Non-pigmented ciliary epithelial cell (primary cell): ENCODE measurements around the gene GSAP.
"Not testable (repeated sequence)": the region's sequence is repeated elsewhere in the genome, so short reads cannot be mapped to it uniquely, and the experiment has no call there.

Experiments used
- DNase-seq: peaks from one replicate; pipeline ENCODE4 v3.0.0-alpha.2; 2010; ENCODE audit warnings: low read depth

Gene GSAP

GRCh38 chr7:77415823-77416620, at the start of gene GSAP:
GSAP (minus strand) TSS chr7:77416349; CDS start chr7:77416321, 28 bp downstream.
- DNase-seq, result no peak

DNA sequence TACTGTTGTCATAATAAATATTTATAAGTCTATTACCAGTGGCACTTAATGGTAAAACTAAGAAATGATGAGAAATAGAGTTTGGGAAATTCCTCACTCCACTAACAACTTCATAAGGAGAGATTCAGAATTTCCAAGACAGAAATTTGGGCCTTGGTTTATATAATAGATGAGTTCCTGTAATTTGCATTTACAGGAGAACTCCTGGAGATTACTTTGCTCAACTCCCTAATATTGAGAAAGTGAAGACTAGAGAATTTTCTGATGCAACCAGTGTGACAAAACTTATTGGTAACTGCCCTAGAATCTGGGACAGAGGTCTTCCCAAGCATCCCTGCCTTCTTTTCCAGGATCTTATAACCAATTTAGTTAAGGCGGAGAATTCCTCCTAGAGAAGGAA, 49.1 kb upstream of the GSAP start:
- DNase-seq, result no peak

DNA sequence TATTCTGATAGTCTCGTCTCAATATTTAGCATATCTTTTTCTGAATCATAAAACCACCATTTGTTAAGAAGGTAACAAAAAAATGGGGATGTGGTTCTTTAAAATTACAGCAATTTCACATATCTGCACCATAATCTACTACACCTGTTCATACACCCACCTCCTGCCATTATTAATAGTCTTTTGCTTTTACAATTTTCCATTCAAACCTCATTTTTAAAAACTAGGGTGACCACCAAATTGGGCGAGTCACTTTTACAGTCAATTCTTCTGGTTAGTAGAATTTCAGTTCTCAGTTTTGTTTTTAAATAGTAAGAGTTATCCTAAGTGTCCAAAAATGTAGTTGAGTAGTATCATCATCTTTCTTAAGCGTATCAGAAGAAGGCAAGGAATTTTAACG, 48.4 kb upstream of the GSAP start:
- DNase-seq, result no peak

DNA sequence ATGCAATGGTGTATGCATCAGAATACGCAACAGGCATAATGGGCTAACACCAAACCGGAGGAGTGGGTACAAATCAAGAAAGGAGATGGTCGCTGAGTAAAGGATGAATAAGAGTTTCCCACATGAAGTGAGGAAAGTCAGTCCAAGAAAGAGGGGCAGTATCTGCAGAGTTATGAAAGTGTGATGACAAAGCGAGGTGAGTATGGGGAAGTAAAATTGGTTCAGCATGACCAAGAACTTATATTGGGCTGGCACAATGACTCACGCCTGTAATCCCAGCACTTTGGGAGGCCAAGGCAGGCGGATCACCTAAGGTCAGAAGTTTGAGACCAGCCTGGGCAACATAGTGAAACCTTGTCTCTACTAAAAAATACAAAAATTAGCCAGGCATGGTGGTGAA, 47.5 kb upstream of the GSAP start:
- not testable (repeated sequence) for DNase-seq

DNA sequence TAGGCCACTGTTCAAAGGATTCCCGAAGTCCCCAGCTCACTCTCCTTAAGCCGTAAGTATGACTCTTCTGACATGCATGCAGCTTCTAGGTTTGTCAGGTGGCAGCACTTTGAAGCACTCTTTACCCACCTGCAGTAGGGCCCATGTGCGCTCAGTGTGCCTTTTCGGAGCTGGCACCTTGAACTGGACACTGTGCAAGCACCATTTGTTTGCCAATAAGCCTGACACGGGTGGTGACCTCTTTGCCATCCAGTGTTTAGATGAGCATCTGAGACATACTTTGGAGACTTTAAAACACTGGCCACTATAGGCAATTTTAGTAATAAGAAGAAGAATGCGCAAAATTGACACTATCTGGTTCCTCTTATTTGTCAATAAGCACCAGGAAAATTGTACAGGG, 45.7 kb upstream of the GSAP start:
- no peak for DNase-seq

DNA sequence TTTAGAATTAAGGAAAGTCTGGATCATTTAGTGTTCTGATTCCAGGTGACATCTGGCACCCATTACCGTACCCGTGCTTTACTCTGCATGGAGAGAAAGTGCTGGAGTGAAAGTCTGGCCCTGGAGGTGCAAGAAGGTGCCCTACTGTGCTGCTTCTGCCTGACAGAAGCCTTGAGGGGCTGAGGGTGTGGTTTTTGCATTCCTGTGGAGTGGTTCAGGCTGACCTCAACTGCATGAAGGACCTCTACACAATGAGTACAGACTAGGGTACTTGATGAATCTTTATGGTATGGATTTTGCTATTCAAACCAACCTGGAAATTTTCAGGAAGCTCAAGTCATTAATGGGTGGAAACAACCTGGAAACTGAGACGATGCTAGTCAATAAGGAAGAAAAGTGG, 45.1 kb upstream of the GSAP start:
- DNase-seq, result no peak

GRCh38 chr7:77460057-77460486, 43.9 kb upstream of the GSAP start:
- no peak for DNase-seq

DNA sequence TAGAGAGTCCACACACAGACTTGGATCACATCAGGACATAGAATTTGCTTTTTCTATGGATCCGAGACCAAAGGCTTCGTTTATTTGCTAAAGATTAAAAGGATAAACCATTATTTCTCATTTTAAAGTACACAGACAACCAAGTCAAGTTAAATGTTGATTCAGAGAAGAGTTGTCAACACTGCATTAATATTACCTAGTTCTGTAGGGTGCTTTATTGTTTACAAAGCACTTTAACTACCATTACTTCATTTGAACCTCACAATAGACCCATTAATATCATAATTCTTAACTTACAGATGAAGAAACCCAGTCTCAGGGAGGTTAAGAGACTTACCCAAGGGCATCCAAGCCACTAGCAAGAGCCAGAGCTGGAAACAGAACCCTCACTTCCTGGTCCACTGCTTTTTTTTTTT, 43.2 kb upstream of the GSAP start:
- no peak for DNase-seq

DNA sequence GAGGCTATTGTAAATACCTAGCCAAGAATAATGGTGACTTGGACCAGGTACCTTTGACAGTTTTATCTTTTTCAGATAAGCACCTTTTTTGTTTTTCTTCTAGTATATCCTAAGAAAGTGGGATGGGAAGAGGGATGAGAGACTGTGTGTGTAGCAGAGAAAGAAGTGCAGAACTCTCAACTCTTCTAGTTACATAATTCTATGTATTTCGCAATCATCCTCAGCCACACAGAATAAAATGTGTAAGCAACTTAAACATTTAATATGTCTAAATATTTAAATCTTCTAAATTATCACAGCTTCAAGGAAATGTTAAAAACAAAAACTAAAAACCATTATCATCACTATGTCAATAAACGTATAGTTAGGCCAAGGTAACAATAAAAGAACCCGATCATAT, 42.6 kb upstream of the GSAP start:
- no peak for DNase-seq

GRCh38 chr7:77457779-77458178, 41.6 kb upstream of the GSAP start:
- DNase-seq, result no peak

DNA sequence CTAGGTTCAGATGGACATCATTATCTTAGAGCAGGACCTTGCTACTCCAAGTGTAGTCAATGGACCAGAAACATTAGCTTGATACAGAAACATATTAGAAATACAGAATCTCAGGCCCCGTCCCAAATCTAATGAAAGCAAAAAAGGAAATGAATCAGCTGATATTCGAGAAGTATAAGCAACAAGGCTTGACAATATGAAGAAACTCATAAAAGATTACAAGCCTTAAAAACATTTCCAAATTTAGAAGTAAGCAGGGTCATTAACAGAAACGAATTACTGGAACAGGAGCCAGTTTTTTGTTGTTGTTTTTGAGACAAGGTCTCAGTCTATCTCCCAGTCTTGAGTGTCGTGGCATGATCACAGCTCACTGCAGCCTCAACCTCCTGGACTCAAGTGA, 40.5 kb upstream of the GSAP start:
- no peak for DNase-seq

DNA sequence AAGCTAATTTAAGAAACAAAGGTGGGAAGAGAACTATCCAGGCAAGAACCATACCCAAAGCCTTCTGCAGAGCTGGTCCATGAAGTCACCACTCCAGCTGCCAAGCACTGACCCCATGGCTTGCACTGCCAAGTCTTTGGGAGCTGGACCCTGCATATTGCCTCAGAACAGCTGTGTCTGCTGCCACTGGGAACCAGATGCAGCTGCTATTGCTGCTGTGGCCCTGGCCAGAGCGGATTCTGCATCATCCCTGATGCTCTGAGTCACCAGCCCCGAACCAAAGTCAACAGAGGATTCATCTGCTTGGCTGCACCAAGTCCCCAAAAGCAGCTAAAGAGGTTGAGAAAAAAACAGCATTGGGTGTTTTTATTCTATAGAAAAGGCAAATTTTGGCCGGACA, 39.2 kb upstream of the GSAP start:
- peak; percentile 70 for DNase-seq

GRCh38 chr7:77454802-77455201, 38.7 kb upstream of the GSAP start:
- DNase-seq, result no peak

DNA sequence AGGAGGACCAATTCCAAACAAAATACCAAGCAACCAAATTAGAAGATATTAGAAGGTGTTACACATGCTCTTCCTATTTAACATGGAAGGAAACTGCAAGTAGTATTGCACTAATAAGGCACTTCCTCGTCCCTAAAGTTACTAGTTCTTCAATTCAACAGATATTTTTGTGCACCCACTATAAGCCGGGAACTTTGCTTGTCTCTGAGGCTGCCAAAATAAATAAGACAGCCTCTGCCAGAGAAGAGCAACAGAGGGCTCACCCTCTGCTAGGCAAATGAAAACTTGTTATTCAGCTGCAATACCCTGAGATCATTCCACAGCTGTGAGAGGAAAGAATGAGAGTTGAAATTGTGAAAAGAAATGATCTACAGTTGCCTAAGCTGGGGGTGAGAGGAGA, 37.4 kb upstream of the GSAP start:
- no peak for DNase-seq

DNA sequence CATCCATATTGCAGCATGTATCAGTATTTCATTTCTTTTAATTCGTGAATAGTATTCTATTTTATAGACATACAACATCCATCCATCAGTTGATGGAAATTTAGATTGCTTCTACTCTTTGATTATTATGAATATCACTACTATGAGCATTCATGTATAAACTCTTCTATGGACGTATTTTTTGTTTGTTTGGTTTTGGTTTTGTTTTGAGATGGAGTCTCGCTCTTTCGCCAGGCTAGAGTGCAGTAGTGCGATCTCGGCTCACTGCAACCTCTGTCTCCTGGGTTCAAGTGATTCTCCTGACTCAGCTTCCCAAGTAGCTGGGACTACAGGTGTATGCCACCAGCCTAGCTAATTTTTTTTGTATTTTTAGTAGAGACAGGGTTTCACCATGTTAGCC, 35.8 kb upstream of the GSAP start:
- not testable (repeated sequence) for DNase-seq

DNA sequence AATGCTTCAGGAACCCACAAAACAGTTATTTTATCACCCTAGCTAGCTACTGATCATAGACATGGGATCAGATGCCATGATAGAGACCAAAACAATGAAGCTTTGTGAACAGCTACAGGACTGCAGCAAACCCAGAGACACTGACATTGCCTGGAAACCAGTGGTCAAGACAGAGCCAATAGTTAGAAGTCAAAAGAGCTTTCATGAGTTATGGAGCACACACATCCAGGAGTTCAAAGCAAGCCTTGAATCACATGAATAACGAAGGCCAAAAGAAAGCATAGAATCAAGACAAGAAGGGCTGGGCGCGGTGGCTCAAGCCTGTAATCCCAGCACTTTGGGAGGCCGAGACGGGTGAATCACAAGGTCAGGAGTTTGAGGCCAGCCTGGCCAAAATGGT, 34.5 kb upstream of the GSAP start:
- no peak for DNase-seq

GRCh38 chr7:77450054-77450453, 33.9 kb upstream of the GSAP start:
- no peak for DNase-seq

GRCh38 chr7:77447616-77448015, 31.5 kb upstream of the GSAP start:
- no peak for DNase-seq

GRCh38 chr7:77444123-77444522, 28.0 kb upstream of the GSAP start:
- DNase-seq, result no peak

DNA sequence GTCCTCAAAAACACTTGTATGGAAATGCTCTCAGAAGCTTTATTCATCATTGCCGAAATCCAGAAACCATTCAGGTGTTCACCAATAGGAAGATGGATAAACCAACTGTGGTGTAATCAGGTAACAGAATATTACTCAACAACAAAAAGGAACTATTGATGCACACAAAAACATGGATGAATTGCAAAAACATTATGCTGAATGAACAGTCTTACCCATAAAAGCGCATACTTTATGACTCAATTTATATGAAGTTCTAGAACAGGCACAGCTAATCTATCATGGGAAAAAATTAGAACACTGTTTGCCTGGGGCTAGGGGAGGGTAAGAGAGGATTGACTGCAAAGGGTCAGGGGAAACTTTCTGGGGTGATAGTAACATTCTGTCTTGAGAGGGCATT, 26.9 kb upstream of the GSAP start:
- DNase-seq, result no peak

GRCh38 chr7:77442636-77443035, 26.5 kb upstream of the GSAP start:
- DNase-seq, result no peak

DNA sequence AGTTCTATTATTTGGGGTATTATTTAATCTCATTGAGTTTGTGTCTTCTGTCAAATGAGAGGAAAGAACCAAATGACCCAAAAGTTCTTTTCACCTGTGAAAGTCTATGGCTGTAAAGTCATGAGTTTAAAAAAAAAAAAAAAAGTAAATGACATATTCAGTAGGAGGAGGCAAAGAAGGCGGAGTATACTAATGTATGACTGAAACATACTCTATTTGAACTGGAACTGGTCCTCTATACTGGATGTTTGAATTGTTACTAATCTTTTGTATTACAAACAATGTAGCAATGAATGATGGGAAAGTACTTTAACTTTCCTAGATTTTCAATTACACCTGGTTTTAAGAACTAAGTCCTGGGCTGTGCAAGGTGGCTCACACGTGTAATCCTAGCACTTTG, 24.9 kb upstream of the GSAP start:
- no peak for DNase-seq

GRCh38 chr7:77439572-77439971, 23.4 kb upstream of the GSAP start:
- no peak for DNase-seq

DNA sequence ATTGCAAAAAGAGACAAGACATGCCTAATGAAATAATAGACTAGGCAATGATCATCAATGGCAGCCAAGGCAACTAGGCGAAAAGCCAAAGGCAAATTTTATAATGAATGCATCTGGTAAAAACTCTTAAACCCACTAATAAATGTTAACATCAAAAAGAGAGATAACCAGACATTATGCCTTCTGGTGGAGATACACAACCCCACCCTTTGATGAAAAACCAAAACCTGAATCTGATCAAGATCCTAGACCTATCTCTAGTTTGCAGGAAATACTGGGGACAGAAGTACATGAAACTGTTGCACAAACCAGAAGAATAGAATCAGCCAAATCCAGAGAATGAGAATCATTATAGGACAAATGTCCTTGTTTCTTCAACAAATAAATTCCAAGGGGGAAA, 22.0 kb upstream of the GSAP start:
- no peak for DNase-seq
